Measurements from ENCODE around the gene ZNF496.
"Not testable (repeated sequence)": the region's sequence is repeated elsewhere in the genome, so short reads cannot be mapped to it uniquely, and the experiment has no call there.

DNA sequence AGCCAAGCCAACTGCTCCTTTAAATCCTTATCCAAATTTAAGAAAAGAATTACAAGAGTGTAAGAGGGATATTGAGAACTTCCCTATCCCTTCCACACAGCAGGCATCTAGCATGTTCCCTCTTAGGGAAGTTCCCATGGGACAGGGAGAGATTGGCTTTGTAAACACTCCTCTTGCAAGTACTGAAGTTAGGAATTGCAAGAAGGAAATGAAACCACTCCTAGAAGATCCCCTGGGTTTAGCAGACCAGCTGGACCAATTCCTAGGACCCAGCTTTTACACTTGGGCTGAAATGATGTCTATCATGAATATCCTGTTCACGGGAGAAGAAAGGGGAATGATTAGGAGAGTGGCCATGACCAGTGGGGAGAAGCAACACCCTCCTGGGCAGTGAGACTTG is 23.5 kb upstream of the ZNF496 start:
- TF ChIP-seq, protein P1, sequence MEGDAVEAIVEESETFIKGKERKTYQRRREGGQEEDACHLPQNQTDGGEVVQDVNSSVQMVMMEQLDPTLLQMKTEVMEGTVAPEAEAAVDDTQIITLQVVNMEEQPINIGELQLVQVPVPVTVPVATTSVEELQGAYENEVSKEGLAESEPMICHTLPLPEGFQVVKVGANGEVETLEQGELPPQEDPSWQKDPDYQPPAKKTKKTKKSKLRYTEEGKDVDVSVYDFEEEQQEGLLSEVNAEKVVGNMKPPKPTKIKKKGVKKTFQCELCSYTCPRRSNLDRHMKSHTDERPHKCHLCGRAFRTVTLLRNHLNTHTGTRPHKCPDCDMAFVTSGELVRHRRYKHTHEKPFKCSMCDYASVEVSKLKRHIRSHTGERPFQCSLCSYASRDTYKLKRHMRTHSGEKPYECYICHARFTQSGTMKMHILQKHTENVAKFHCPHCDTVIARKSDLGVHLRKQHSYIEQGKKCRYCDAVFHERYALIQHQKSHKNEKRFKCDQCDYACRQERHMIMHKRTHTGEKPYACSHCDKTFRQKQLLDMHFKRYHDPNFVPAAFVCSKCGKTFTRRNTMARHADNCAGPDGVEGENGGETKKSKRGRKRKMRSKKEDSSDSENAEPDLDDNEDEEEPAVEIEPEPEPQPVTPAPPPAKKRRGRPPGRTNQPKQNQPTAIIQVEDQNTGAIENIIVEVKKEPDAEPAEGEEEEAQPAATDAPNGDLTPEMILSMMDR (conservative IDR thresholded peaks at IDR 0.05; ENCODE audit: low read depth, low read length), result not testable (repeated sequence)
- not testable (repeated sequence) for TF ChIP-seq RAD21 (IDR thresholded peaks at IDR 0.05; ENCODE audit: low read length); CEBPB (IDR thresholded peaks at IDR 0.05; ENCODE audit: low read depth, low read length)
